HG03575 (cell line): ENCODE results near the gene NLGN2.

Source experiments
- ATAC-seq: cut with Tn5 transposase; IDR thresholded peaks from one replicate; pipeline ENCODE4 v1.9.1; 2021; ENCODE audit not compliant: unreplicated experiment, insufficient number of reproducible peaks, low FRiP score; ENCODE audit errors: extremely low read depth

NLGN2 gene

DNA sequence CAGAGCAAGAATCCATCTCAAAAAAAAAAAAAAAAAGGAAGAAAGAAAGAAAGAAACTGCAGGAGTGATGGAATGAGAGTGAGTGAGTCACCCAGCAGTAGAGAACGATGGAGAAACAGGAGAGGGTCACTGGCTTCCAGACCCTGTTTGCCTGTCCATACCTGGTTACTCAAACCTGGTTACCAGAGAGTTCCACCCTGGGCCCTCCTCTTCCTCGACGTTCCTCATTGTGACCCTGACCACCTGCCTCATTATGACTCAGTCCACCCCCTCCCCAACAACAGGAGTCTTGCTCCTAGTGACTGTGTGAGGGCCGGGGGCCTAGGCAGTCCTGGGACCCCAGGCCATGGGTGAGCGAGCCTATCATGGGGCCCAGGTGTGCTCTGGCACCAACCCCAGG, 20.9 kb downstream of the NLGN2 start, which contains the start of gene SPEM3:
Gene SPEM3, plus strand, starts transcription at position 301 of the 400 bp plus-strand sequence. Its CDS starts 46 bp downstream, at position 347.
- ATAC-seq, result no peak

DNA sequence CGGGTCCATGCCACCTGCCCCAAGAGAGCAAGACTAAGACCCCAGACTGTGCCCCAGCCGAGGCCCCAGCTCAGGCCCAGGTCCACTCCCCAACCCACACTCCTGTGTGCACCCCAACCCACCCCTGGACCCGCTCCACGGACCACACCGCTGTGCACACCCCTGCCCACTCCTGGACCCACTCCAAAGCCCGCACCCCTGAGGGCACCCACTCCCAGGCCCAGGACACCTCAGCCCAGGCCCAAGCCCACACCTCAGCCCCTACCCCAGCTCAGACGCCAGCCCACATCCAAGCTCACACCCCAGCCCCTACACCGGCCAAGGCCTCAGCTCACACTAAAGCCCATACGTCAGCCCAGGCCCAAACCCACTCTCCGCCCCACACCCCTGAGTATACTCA, 22.1 kb downstream of the NLGN2 start:
- no peak for ATAC-seq

DNA sequence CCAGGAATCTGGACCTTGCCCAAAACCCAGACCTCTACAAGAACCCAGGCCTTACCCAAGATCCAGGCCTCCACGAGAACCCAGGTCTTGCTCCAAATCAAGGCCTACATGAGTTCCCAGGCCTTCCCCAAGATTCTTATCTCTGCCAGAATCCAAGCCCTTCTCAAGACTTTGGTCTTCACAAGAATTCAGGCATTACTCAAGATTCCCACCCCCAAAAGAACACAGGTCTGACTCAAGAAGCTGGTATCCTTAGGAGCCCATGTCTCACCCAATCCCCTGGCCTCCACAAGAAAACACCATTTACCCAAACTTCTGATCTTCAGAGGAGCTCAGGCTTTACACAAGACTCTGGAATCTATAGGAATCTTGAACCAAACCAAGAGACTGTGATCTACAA, 23.6 kb downstream of the NLGN2 start:
- ATAC-seq, result no peak

DNA sequence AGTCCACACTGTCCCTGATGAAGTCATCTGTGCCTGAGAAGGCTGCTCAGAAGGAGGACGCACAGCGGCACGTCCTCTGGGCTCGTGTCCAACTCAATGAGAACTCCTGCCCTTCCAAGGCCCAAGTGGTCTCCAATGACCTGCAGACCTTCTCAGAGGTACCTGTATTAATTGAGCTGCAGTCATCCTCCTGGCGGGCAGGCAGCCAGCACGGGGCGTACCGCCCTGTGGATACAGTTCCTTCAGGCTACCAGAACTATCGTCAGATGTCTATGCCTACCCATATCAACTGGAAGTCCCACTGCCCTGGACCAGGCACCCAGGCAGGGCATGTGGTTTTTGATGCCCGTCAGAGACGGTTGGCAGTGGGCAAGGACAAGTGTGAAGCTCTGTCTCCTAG, 24.7 kb downstream of the NLGN2 start:
- no peak for ATAC-seq

DNA sequence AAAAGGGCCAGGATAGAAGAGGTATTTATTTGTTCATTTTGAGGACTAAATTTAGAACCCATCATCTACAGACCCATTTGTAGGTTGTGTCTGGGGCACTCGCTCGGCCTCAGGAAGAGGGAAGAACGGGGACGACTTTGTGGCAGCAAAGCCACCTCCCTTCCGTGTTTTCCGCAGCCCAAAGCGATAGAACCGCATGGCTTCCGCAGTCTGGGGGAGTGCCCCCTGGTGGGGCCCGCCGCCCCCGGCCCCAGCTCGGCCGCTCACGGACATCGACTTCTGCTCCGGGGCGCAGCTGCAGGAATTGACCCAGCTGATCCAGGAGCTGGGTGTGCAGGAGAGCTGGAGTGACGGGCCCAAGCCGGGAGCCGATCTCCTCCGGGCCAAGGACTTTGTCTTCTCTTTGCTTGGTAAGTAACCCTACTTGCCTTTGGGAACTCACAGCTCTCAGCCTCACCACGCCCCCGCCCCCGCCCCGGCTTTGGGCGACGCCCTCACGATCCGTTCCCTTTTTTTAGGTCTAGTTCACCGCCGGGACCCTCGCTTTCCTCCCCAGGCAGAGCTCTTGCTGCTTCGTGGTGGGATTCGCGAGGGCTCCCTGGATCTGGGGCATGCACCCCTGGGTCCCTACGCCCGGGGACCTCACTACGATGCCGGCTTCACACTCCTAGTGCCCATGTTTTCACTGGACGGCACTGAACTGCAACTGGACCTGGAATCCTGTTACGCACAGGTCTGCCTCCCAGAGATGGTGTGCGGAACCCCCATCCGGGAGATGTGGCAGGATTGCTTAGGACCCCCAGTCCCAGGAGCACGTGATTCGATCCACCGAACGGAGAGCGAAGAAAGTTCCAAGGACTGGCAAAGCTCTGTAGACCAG, 28.3 kb downstream of the NLGN2 start:
- no peak for ATAC-seq

DNA sequence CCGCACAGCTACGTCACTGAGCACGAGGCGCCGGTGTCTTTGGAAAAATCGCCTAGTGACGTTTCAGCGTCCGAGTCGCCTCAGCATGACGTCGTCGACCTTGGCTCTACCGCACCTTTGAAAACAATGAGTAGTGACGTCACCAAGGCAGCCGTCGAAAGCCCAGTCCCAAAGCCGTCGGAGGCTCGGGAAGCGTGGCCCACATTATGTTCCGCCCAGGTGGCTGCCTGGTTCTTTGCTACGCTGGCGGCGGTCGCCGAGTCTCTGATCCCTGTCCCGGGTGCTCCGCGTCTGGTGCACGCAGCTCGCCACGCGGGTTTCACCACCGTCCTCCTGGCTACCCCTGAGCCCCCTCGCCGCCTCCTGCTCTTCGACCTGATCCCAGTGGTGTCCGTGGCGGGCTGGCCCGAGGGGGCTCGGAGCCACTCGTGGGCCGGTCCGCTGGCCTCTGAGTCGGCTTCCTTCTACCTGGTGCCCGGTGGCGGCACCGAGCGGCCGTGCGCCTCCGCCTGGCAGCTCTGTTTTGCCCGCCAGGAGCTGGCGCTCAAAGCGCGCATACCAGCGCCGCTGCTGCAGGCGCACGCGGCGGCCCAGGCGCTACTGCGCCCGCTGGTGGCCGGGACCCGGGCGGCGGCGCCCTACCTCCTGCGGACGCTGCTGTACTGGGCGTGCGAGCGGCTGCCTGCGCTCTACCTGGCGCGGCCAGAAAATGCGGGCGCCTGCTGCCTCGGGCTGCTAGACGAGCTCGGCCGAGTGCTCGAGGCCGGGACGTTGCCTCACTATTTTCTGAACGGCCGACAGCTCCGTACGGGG, 29.1 kb downstream of the NLGN2 start:
- no peak for ATAC-seq

DNA sequence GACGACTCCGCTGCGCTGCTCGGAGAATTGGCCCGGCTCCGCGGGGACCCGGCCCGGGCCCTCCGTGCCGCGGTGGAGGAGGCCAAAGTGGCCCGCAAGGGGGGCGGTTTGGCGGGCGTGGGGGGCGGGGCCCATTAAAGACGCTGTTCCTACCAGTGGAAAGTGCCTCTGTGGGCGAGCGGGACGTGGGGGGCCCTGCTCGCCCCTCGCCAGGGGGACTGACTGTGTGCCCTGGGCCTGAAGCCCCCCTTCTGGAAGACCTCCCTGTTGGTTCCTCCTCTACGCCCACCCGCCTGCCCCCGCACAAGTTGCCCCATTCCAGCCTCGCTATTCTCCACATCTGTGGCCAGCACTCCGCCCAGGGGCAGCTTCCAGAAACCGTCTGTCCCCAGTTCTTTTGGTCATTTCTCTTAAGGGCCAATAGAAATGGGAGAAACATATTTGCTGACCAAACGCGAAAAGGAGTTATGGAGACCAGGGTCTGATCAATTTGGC, 29.8 kb downstream of the NLGN2 start:
- ATAC-seq, result no peak

DNA sequence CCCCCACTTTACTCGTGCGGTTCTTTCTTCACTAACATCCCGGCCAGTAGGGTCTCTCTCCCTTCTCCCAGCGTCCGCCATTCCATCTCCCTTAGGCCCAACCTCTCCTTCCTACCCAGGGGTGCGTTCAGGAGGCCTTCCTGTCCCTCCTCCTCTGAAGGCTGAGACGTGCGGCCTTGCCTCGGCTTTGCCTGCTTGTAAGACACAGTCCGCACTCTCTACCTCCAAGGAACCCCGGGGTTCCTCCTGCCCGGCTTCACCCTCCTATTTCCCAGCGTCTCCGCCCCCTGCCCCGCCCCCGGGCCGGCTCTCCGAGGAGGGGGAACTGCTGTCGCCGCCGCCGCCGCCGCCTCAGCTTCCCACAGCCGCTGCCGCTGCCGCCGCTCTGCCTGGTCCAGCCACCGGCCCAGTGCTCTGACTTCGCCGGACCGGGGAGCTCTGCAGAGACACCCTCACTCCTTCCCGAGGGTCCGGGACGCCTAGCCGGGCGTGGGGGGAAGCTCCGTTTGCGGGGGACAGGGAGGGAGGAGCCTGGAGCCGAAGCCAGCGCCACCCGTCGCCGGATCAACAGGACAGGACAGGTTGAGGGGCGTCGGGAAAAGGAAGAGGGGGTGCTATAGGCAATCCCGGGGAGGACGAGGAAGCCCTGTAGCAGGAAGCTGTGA, 30.4 kb downstream of the NLGN2 start:
- no peak for ATAC-seq

DNA sequence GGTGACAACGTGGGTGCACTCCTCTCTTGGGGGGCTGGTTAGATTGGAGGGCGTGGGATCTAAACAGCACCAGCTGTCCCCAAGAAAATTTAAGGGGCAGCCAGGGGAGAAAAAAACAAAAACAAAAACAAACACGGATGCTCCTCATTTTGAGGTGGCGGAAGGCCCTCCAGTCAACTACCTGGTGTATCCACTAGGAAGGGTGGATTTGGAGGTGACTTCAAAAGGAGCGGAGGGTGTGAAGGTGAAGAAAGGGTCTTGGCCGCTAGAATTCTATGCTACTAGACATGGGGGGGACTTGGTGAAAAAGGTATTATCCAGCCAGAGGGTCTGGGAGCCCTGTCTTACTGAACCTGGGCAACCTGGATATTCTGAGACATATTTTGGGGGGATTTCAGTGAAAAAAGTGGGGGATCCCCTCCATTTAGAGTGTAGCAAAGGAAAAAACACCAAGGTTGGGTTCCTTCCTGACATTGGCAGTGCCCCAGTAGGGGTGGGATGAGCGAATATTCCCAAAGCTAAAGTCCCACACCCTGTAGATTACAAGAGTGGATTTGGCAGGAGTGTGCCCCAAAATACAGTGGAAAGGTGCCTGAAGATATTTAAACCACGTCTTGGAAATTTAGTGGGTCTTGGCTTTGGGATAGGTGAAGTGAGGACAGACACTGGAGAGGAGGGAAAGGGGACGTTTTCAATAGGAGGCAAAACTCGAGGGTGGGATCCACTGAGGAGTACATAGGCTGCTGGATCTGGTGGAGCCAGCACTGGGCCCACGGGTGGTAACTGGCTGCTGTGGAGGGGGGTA, 31.2 kb downstream of the NLGN2 start:
- no peak for ATAC-seq

DNA sequence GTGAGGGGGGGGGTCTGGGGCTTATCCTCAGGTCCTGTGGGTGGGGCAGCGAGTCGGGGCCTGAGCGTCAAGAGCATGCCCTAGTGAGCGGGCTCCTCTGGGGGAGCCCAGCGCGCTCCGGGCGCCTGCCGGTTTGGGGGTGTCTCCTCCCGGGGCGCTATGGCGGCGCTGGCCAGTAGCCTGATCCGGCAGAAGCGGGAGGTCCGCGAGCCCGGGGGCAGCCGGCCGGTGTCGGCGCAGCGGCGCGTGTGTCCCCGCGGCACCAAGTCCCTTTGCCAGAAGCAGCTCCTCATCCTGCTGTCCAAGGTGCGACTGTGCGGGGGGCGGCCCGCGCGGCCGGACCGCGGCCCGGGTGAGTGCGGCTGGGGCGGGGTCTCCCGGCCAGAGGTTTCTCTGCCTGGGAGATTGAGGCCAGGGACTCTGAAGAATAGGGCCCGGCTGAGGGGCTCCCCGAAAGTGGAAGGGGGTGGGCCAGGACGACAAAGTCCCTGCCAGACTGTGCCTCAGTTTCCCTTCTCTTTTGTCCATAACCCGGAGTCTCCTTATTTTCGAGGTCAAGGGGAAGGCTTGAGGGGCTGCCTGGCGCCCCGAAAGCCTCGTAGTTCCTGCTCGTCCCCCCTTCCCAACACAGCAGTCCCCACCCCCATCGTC, 31.9 kb downstream of the NLGN2 start, which contains the start of gene FGF11:
Gene FGF11, plus strand, starts transcription at position 51 of the 651 bp plus-strand sequence. Its CDS starts 109 bp downstream, at position 160.
- no peak for ATAC-seq

DNA sequence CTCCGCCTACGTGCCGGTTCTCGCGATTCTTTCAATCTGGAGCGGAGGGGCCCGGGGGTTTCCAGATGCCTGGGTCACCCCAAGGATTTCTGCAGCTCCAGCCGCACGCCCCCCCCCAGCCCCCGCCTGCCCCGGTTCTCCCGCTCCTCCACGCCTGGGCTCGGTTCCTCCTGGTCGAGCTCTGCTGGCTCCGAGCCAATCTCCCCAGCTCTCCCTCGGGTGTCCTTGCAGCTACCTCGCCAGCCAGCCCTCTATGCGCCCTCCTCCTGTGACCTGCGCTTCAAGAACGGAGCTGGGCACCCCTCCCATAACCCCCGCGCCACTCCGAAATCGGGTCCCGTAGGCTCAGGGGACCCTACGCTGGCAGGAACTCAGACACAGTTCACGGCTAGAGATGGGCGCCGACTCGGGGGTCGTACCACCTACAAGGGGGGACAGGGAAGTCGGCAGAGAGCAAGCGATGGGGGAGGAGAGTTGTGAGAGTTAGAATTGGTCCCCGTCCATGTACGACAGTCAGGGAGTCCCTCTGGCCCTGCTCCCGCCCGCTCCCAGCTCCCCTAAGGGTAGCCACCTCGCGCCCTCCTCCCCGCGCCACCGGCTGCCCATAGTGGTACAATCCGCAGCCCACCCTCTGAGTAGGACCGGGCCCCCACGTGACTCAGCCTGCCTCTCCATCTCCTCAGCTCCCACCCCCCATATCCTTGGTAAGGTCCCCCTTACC, 32.6 kb downstream of the NLGN2 start:
- no peak for ATAC-seq

DNA sequence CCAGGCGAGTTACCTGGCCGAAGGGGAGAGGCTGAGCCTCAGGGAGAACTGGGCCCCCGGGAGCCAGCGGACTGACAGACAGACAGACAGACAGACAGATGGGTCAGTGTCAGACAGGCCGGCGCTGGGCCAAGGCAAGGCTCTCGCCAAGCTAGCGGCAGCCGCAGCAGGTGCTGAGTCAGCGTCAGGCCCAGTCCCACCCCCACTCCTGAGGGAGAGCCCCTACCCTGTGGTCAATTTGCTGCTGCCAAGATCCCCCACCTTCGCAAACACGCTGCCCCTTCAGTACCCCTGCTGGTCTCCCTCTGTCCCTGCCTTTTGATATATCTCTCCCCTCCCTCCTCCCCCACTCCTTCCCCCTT, 33.2 kb downstream of the NLGN2 start:
- ATAC-seq, result no peak

DNA sequence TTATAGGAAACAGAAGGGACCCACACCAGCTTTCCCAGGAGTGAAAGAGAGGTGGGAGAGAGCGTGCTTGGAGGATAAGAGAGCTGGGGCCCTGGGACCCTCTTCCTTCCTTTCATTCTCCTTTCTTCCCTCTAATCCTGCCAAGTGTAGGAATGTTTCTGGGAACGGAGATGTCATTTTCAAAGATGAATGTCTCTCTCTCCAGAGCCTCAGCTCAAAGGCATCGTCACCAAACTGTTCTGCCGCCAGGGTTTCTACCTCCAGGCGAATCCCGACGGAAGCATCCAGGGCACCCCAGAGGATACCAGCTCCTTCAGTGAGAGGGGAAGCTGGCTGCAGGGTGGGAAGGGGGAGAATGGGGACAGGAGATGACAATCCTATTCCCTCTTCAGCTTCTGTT, 33.6 kb downstream of the NLGN2 start:
- no peak for ATAC-seq

DNA sequence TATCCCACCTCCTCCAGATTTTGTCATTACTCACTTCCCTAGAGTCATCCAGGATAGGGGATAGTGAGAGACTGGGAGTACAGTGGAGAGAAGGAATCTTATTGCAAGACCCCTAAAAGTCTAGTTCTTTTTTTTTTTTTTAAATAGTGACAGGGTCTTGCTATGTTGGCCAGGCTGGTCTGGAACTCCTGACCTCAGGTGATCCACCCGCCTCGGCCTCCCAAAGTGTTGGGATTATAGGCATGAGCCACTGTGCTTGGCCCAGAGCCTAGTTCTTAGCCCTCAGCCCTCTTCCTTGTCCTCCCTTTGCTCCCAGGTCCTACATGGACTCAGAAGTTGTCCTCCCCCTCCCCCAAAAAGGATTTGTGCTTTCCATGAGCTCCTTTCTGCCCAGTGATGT, 34.5 kb downstream of the NLGN2 start:
- no peak for ATAC-seq

DNA sequence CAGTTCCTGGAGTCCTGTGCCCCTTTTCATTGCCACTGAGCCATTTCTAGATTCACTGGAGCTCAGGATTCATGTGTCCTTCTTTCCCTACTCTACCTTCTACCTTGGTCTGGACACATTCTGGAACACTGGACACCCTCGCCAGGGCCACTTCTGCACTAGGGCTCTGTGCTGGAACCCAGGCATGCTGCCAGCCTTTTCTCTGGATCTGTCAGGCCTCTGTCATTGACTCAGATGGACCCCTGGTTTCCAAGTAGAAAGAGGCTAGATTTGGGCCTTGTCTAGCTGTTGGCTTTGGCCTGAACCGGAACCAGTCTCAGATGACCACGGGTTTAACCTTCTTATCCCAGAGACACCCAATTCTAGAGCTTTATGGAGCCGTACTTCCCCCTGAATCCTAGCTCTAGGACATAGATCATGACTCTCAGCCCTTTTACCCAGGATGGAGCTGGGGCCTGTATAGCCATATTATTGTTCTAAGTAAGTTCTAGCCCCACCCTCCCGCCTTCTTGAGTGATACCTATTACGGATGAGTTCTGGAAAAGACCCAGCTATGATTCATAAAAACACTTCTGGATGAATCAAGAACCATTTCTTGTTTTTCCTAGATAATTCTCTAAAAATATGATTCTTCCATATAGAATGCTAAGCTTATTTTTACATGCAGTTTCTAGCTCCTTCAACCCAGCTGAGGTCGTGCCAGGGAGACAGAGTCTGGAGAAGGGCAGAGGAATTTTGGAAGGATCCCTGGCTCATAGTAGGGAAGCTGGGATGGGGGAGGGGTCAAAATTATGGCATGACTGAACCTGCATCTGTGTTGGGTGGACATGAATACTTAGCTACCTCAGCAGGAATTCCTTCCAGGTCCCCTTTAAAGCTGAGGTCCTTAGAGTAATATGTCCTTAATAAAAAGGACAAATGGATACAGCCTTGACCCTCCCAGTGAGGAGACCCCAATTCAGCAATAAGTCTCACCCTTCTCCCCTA, 36.1 kb downstream of the NLGN2 start:
- ATAC-seq, result no peak
